Keratinocyte (primary cell): ENCODE measurements around the gene FSTL3. TPM values are rescaled to one million over a fixed set of nuclear protein-coding genes. Genes with fewer than 3 reads are reported as not detected.

Experiments
- DNase-seq: peaks from one replicate; pipeline ENCODE4 v3.0.0-alpha.2; 2011; ENCODE audit warnings: low read depth, missing footprints, low spot score
- FAIRE-seq: peaks from 2 replicates; lab custom pipeline; 2011; peaks lifted over from hg19 to GRCh38; lab: Jason Lieb, UNC
- H2AFZ ChIP-seq: 2 replicates; pipeline ENCODE4 v1.6.0; 2012; ENCODE audit warnings: low read length, control low read depth, inconsistent platforms; ENCODE audit not compliant: control insufficient read depth
- H3K27ac ChIP-seq: 2 replicates; pipeline ENCODE4 v1.5.1; 2011; ENCODE audit warnings: low read length; ENCODE audit not compliant: control insufficient read depth, insufficient read depth
- H3K27me3 ChIP-seq: 3 replicates; pipeline ENCODE4 v1.6.0; 2011; ENCODE audit warnings: low read length; ENCODE audit not compliant: control insufficient read depth, insufficient read depth; ENCODE audit errors: extremely low read depth
- H3K36me3 ChIP-seq, 2 experiments: 2 replicates in 1 of 2; 3 replicates in 1 of 2; pipeline ENCODE4 v1.5.1; 2011; ENCODE audit warnings: low read length in 2 of 2, mild to moderate bottlenecking in 1 of 2; ENCODE audit not compliant: control insufficient read depth in 2 of 2, insufficient read depth in 2 of 2; ENCODE audit errors: extremely low read depth in 1 of 2
- H3K4me1 ChIP-seq: 3 replicates; pipeline ENCODE4 v1.5.1; 2011; ENCODE audit warnings: low read length; ENCODE audit not compliant: control insufficient read depth, insufficient read depth; ENCODE audit errors: extremely low read depth
- H3K4me2 ChIP-seq: 3 replicates; pipeline ENCODE4 v1.6.0; 2011; ENCODE audit warnings: low read depth, low read length; ENCODE audit not compliant: control insufficient read depth, insufficient read depth; ENCODE audit errors: extremely low read depth
- H3K4me3 ChIP-seq, 3 experiments: fragments of 200-600 bp in 1 of 3; sonication (generic) in 1 of 3; 2 replicates in 2 of 3; 3 replicates in 1 of 3; pipeline ENCODE4 v1.5.1; 2011 to 2016; ENCODE audit warnings: low read length in 3 of 3, mild to moderate bottlenecking in 3 of 3, control low read depth in 2 of 3, inconsistent platforms in 1 of 3, low read depth in 1 of 3, mixed read lengths in 1 of 3, mixed run types in 1 of 3, moderate library complexity in 1 of 3; ENCODE audit not compliant: control insufficient read depth in 2 of 3, insufficient read depth in 2 of 3; ENCODE audit errors: extremely low read depth in 1 of 3
- H3K79me2 ChIP-seq: 2 replicates; pipeline ENCODE4 v1.6.0; 2012; ENCODE audit warnings: low read length; ENCODE audit not compliant: control insufficient read depth, insufficient read depth
- H3K9ac ChIP-seq: 3 replicates; pipeline ENCODE4 v1.6.0; 2011; ENCODE audit warnings: low read length; ENCODE audit not compliant: control insufficient read depth, insufficient read depth; ENCODE audit errors: extremely low read depth
- H3K9me1 ChIP-seq: 3 replicates; pipeline ENCODE4 v1.6.0; 2011; ENCODE audit warnings: low read length; ENCODE audit not compliant: control insufficient read depth, insufficient read depth; ENCODE audit errors: extremely low read depth
- H3K9me3 ChIP-seq: 2 replicates; pipeline ENCODE4 v1.5.1; 2012; ENCODE audit warnings: low read depth, low read length; ENCODE audit not compliant: control insufficient read depth
- H4K20me1 ChIP-seq: 3 replicates; pipeline ENCODE4 v1.6.0; 2011; ENCODE audit warnings: low read length; ENCODE audit not compliant: control insufficient read depth, insufficient read depth; ENCODE audit errors: extremely low read depth
- EZH2 ChIP-seq: IDR thresholded peaks from one replicate; pipeline ENCODE4 v1.6.1; 2012; ENCODE audit warnings: inconsistent platforms, mild to moderate bottlenecking, low read length, moderate library complexity
- dilution Hi-C: fragments of 300-500 bp; cut with MboI; formaldehyde crosslinking; loops from one replicate; pipeline ENCODE4 v1.7.0; 2020; ENCODE audit warnings: low sequenced_read_pairs; ENCODE audit not compliant: extremely low pct_ligation_motif_present
- polyA plus RNA-seq, 5 experiments: library from polyadenylated mRNA; depleted of rRNA in 3 of 5; stranded (reverse) in 3 of 5; stranded (forward) in 1 of 5; unstranded in 1 of 5; fragments of >200 nt; gene quantifications; 1 replicate in 1 of 5; 2 replicates in 3 of 5; 3 replicates in 1 of 5; pipeline versions ENCODE4 v1.2.1 to v1.2.3, GENCODE V29; 2011 to 2012; ENCODE audit warnings: missing spikeins in 2 of 5, low read depth in 1 of 5, low replicate concordance in 1 of 5
- TF ChIP-seq, protein P1 (sequence below), 3 experiments: IDR thresholded peaks in 1 of 3; conservative IDR thresholded peaks in 1 of 3; optimal IDR thresholded peaks in 1 of 3; 2 replicates in 2 of 3; 3 replicates in 1 of 3; pipeline versions ENCODE3 to v1.5.1; 2011; ENCODE audit warnings: low read length in 3 of 3, mild to moderate bottlenecking in 3 of 3, moderate library complexity in 2 of 3, control low read depth in 1 of 3, inconsistent platforms in 1 of 3; ENCODE audit not compliant: insufficient read depth in 2 of 3; ENCODE audit errors: extremely low read depth in 1 of 3

Gene FSTL3
- polyA plus RNA-seq, 1 donor (not counting 4 experiments of a cell fraction or from before 2014, with no cell fraction given): 54.4 TPM

- Histone ChIP-seq H3K9me3 (no peaks in the 10 kb centered on the region), H3K4me1 (no peaks in the 10 kb centered on the region), H3K9me1 (no peaks in the 10 kb centered on the region), H3K79me2 (no peaks in the 10 kb centered on the region), H2AFZ (no peak overlapping the region), H3K4me2 (no peak overlapping the region), H3K4me3 (no peak overlapping the region), H3K27me3 (no peaks in the 10 kb centered on the region), H3K27ac (no peak overlapping the region), H3K36me3 (no peaks in the 10 kb centered on the region), H4K20me1 (no peaks in the 10 kb centered on the region), H3K9ac (no peak overlapping the region)
- TF ChIP-seq, protein P1, sequence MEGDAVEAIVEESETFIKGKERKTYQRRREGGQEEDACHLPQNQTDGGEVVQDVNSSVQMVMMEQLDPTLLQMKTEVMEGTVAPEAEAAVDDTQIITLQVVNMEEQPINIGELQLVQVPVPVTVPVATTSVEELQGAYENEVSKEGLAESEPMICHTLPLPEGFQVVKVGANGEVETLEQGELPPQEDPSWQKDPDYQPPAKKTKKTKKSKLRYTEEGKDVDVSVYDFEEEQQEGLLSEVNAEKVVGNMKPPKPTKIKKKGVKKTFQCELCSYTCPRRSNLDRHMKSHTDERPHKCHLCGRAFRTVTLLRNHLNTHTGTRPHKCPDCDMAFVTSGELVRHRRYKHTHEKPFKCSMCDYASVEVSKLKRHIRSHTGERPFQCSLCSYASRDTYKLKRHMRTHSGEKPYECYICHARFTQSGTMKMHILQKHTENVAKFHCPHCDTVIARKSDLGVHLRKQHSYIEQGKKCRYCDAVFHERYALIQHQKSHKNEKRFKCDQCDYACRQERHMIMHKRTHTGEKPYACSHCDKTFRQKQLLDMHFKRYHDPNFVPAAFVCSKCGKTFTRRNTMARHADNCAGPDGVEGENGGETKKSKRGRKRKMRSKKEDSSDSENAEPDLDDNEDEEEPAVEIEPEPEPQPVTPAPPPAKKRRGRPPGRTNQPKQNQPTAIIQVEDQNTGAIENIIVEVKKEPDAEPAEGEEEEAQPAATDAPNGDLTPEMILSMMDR (optimal IDR thresholded peaks at IDR 0.05 in 1 of 3, IDR thresholded peaks at IDR 0.05 in 1 of 3, conservative IDR thresholded peaks at IDR 0.05 in 1 of 3; ENCODE audit: extremely low read depth in 1 of 3, insufficient read depth in 2 of 3, low read length in 3 of 3): no peak
- TF ChIP-seq EZH2: no peak
- no peak for DNase-seq
- dilution Hi-C loops: no loop called here
- FAIRE-seq: no peak
These were observed 53.9 kb downstream of the FSTL3 start for GRCh38 chr19:729965-730668.

- DNase-seq: no peak
- Histone ChIP-seq H3K9me3 (no peaks in the 10 kb centered on the region), H3K36me3 (no peaks in the 10 kb centered on the region), H3K9me1 (no peaks in the 10 kb centered on the region), H3K4me3 (no peak overlapping the region), H3K9ac (no peak overlapping the region), H2AFZ (no peak overlapping the region), H3K4me2 (no peak overlapping the region), H3K27ac (no peak overlapping the region), H3K79me2 (no peaks in the 10 kb centered on the region), H3K4me1 (no peaks in the 10 kb centered on the region), H3K27me3 (no peaks in the 10 kb centered on the region), H4K20me1 (no peaks in the 10 kb centered on the region)
- no peak for TF ChIP-seq EZH2
- TF ChIP-seq, protein P1 (optimal IDR thresholded peaks at IDR 0.05 in 1 of 3, IDR thresholded peaks at IDR 0.05 in 1 of 3, conservative IDR thresholded peaks at IDR 0.05 in 1 of 3; ENCODE audit: extremely low read depth in 1 of 3, insufficient read depth in 2 of 3, low read length in 3 of 3): no peak
- no peak for FAIRE-seq
- dilution Hi-C loops: no loop called here
These were observed 54.8 kb downstream of the FSTL3 start for GRCh38 chr19:731000-731399.
